Measurements from ENCODE around the gene SIAH2.

SIAH2 gene

DNA sequence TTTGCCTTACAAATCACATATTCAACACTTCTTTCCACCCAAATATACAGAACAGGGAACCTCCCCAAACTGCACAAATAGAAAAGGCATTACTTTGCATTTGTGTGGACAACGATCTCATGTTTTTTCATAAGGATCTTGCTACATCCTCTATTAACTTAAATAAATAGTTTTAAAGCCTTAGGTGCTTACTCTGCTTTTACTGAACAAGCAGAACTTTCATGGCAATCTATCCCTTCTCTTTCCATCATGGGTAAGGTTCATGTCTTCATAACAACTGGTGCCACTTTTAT lies 18.1 kb downstream of the SIAH2 start:
- TF ChIP-seq TAF1 (IDR thresholded peaks at IDR 0.05; ENCODE audit: borderline replicate concordance, low read depth, low read length), result no peak
- no peak for TF ChIP-seq POLR2AphosphoS5 (IDR thresholded peaks at IDR 0.05; ENCODE audit: low read depth, low read length)
- no peak for TF ChIP-seq POLR2A (IDR thresholded peaks at IDR 0.05; ENCODE audit: low read depth, low read length)
- FAIRE-seq (no peak), DNase-seq (ENCODE audit: insufficient read length) (no peak)

DNA sequence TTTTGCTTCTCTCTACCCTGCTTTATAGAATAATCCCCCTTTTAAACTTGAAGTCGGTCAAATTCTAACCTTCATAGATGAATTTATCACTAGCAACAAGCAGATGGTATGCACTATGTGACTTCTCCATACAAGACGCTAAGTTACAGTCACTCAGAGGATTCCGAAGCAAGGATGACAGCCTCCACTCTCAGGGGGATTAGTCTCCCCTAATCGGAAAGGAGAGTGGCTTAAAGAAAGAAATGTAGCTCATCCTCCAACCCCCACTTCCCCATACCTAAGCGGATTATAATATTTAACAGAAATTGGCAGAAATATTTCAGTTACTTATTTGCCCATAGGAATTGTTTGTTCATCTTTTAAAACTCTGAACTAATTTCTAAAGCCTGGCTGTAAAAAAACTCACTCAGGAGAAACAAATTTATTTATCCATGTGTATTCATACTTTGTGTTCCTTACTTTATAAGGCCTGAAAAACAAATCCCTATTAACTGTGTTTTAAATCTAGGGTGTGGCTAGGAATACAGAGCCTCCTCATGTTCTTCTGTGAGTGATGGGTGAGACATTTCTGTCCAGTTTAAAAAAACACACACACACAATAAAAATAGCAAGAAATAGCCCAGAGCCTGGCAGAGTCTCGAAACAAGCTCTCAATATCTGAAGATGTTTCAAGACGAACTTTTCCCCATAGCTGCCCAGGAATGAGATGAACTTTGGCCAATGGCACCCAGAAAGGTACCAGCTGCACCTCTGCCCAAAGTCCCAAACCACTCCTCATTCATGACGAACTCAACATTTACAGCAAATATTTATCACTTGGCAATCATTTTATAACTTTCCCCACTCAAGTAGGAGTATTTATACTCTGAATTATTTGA lies 18.7 kb downstream of the SIAH2 start:
- TF ChIP-seq POLR2A (IDR thresholded peaks at IDR 0.05; ENCODE audit: low read depth, low read length), result no peak
- no peak for TF ChIP-seq TAF1 (IDR thresholded peaks at IDR 0.05; ENCODE audit: borderline replicate concordance, low read depth, low read length)
- TF ChIP-seq POLR2AphosphoS5 (IDR thresholded peaks at IDR 0.05; ENCODE audit: low read depth, low read length), result no peak
- DNase-seq (ENCODE audit: insufficient read length) (no peak), FAIRE-seq (no peak)

DNA sequence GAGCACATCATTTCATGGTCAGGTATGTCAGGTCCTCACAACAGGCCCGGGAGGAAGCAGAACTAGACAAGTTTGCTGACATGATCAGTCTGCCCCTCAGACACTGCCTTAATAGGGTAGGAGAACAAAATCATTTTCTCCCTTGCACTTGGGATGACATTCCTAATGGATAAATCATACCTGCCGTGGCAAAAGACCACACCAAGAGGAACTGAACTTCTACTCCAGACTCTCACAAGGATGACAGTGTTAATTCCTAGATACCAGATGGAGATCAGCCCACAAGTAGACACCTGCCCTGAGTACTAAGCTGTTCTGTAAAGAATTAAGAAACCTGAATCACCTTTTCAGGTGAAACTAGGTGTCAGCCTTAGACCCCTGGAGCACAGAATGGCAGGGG lies 19.5 kb downstream of the SIAH2 start:
- no peak for TF ChIP-seq TAF1 (IDR thresholded peaks at IDR 0.05; ENCODE audit: borderline replicate concordance, low read depth, low read length)
- no peak for TF ChIP-seq POLR2AphosphoS5 (IDR thresholded peaks at IDR 0.05; ENCODE audit: low read depth, low read length)
- no peak for TF ChIP-seq POLR2A (IDR thresholded peaks at IDR 0.05; ENCODE audit: low read depth, low read length)
- no peak for FAIRE-seq

DNA sequence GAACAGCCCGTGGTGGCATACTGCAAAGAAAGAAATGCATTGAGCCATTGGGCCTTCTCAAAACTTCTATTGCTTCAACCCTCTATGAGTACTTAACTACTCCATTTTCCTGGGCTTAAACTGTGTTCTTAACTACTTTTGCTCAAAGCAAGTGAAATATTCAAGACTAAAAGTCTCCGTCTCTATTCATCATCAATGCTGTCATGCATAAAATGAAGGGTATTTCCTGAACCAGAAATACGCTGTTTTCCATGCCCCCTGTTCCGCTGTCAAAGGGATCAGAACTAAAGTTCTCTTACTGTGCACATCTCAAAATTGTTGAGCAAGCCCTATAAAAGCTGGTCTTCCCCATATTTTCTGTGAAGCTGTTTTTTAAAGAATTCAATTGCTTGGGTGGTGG lies 20.3 kb downstream of the SIAH2 start:
- no peak for FAIRE-seq
- TF ChIP-seq TAF1 (IDR thresholded peaks at IDR 0.05; ENCODE audit: borderline replicate concordance, low read depth, low read length), result no peak

More for the DNA sequence above, 19.5 kb downstream of the SIAH2 start:
- DNase-seq (ENCODE audit: insufficient read length), result no peak

DNA sequence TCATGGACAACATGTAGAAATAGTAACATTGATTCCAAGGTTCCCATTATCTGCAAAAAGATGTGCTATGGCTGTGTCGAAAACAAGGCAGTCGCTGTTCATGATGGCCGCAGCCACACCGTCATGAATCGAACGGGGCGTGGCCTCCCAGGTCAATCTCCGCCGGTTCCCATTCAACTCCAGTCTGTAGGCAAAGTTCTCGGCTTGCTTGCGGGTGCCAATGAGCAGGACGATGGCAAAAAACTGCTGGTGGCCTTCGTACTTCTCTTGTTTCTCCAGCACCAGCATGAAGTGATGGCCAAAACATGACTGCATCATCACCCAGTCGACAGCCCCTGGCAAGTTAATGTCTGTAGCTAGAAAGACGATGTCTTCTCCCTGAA lies 20.8 kb downstream of the SIAH2 start:
- no peak for FAIRE-seq
- no peak for TF ChIP-seq POLR2AphosphoS5 (IDR thresholded peaks at IDR 0.05; ENCODE audit: low read depth, low read length)
- TF ChIP-seq POLR2A (IDR thresholded peaks at IDR 0.05; ENCODE audit: low read depth, low read length), result no peak
- TF ChIP-seq TAF1 (IDR thresholded peaks at IDR 0.05; ENCODE audit: borderline replicate concordance, low read depth, low read length), result no peak
- DNase-seq (ENCODE audit: insufficient read length), result no peak

More for the DNA sequence above, 20.3 kb downstream of the SIAH2 start:
- no peak for DNase-seq (ENCODE audit: insufficient read length)

DNA sequence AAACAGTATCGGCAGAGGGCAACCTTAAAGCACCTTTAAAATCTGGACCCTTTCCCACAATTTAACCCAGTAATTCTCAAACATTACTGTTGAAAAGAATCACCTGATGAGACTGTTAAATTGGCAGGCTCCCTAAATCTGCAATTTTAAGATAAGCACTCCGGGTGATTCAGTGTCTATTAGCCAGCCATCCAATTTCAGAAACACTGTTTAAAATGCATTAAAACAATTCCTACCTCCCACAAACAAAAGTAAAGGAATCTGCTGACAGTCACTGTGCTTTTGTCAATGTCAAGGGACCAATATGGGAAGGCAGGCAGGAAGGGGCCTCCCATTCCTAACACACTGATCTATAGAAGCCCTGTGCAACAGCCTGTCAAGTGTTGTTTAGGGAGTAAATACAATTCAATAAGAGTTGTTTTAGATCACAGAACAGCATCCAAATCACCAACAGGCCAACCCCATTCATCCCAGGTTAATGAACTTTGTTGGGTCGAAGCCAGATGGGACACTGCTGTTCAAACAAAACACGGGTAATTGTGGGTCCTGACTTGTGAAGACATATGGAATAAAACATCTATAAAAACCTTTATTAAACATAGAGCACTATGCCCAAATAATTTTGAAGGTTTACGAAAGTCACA lies 21.4 kb downstream of the SIAH2 start:
- no peak for DNase-seq (ENCODE audit: insufficient read length)
- no peak for FAIRE-seq
- TF ChIP-seq POLR2A (IDR thresholded peaks at IDR 0.05; ENCODE audit: low read depth, low read length) (no peak), TAF1 (IDR thresholded peaks at IDR 0.05; ENCODE audit: borderline replicate concordance, low read depth, low read length) (no peak), POLR2AphosphoS5 (IDR thresholded peaks at IDR 0.05; ENCODE audit: low read depth, low read length) (no peak)

DNA sequence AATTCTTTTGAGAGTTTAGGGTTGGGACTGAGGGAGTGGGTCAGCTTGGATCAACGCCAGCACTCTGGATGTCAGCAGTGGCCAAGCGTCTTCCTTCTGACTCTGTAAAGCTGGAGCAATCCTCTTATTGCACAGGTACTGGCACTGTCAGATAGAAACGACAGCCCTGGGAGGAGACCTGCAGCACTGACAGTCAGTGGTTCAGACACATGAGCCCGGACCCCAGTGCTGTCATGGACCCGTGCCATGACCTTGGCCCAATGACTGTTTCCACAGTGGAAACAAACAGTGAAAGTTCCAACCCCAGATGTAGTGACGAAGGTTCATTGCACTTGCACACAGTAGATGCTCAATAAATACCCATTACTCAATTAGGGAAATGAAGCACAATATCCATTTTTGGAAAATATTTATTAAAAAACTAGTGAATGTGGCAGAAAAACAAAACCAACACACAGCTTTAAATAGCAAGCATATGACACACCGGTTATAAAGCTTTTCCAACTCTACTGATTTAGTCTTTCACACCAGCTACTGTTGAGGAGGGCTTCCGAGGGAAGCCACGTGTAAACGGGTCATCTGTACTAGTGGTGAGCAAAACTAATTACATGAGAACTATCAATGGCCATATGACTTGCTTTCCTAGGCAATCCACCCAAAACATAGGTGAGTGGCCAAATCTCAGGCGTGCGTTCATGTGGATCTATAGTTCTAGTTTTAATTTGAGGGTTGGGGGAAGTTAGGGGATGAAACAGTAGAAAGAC lies 22.1 kb downstream of the SIAH2 start:
- DNase-seq (ENCODE audit: insufficient read length), result no peak
- FAIRE-seq, result no peak
- TF ChIP-seq TAF1 (IDR thresholded peaks at IDR 0.05; ENCODE audit: borderline replicate concordance, low read depth, low read length) (no peak), POLR2A (IDR thresholded peaks at IDR 0.05; ENCODE audit: low read depth, low read length) (no peak), POLR2AphosphoS5 (IDR thresholded peaks at IDR 0.05; ENCODE audit: low read depth, low read length) (no peak)

DNA sequence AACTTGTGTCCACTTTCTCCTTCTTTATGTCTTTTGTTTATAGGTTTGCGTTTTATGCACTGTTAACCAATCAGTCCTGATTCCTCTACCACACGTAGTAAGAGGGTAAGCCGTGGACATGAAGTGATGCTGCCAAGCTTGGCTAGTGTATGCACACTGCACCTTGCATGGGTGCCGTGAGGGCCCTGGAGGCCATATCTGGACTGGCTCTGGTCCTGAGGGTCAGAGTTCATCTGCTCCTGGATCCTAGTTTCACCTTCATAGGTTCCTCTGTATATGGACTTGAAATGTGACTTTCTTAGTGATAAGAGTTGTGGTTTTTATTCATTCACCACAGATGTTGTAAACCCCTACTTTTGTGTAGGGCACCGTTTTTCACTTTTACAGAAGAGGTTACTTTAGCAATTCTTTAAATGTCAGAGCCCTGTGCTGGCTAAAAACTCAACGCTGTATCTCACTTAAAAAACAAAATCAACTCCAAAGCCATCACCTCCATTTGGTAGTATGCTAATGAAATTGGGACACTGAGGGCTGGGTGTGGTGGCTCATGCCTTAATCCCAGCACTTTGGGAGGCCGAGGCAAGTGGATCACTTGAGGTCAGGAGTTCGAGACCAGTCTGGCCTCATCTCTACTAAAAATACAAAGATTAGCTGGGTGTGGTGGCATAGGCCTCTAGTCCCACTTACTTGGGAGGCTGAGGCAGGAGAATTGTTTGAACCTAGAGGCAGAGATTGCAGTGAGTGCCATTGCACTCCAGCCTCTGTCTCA lies 22.9 kb downstream of the SIAH2 start:
- no peak for DNase-seq (ENCODE audit: insufficient read length)
- no peak for FAIRE-seq
- TF ChIP-seq TAF1 (IDR thresholded peaks at IDR 0.05; ENCODE audit: borderline replicate concordance, low read depth, low read length), result no peak
- no peak for TF ChIP-seq POLR2A (IDR thresholded peaks at IDR 0.05; ENCODE audit: low read depth, low read length)
- TF ChIP-seq POLR2AphosphoS5 (IDR thresholded peaks at IDR 0.05; ENCODE audit: low read depth, low read length), result no peak

DNA sequence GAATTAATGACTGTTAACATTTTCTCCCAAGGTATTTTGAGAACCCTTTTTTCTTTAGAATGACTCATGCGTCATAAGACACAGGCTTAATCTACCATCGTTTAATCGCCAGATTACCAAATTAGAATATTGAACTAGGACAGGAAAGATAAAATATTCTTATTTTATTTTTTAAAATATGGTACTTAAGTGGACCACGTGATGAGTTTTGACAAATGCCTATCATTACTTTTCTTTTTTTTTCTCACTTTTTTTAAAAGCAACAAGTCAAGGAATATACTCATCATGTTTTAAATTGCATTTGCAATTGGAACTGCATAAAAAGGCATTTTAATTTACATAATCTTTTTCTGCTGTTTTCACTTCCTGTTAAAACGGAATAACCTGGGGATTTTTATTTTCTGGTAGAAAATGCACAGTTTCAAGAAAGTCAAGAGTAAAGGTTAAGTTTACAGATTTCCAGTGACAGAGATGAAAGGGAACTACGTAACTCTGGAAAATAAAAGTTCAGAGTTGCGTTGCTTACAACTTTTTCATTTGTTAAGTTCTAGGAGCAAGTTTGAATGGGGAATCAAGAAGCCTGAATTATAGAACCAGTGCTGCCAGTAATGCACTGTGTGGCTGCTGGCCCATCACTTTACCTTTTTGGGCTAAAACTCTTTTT lies 23.6 kb downstream of the SIAH2 start:
- DNase-seq (ENCODE audit: insufficient read length) (no peak), FAIRE-seq (no peak)
- no peak for TF ChIP-seq TAF1 (IDR thresholded peaks at IDR 0.05; ENCODE audit: borderline replicate concordance, low read depth, low read length)
- no peak for TF ChIP-seq POLR2AphosphoS5 (IDR thresholded peaks at IDR 0.05; ENCODE audit: low read depth, low read length)
- no peak for TF ChIP-seq POLR2A (IDR thresholded peaks at IDR 0.05; ENCODE audit: low read depth, low read length)

DNA sequence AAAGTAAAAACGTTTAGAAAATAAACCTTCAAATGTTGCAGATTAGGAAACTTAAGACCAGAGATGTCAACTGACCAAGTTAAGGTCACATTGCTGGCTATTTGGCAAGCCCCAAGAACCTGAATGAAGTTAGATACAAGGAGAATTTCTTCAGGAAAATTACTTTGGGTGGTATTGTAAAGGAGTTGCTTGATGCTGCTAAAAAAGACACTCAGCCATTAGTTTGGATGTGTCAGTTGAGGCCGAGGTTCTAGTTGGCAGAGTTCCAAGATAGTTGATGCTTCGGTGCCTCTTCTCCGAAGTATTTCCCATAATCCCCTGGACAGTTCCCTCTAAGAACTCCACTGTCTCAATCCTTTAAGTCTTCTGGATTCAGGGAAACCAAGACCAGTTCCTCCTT lies 24.3 kb downstream of the SIAH2 start:
- DNase-seq (ENCODE audit: insufficient read length) (no peak), FAIRE-seq (no peak)
- TF ChIP-seq POLR2AphosphoS5 (IDR thresholded peaks at IDR 0.05; ENCODE audit: low read depth, low read length) (no peak), TAF1 (IDR thresholded peaks at IDR 0.05; ENCODE audit: borderline replicate concordance, low read depth, low read length) (no peak), POLR2A (IDR thresholded peaks at IDR 0.05; ENCODE audit: low read depth, low read length) (no peak)

Measured in GM12892 (cell line).